GM18858 (cell line): ENCODE results near the gene LMF1.

ENCODE experiments used
- ATAC-seq: cut with Tn5 transposase; IDR thresholded peaks from one replicate; pipeline ENCODE4 v1.9.1; 2021; ENCODE audit not compliant: unreplicated experiment

The LMF1 gene

DNA sequence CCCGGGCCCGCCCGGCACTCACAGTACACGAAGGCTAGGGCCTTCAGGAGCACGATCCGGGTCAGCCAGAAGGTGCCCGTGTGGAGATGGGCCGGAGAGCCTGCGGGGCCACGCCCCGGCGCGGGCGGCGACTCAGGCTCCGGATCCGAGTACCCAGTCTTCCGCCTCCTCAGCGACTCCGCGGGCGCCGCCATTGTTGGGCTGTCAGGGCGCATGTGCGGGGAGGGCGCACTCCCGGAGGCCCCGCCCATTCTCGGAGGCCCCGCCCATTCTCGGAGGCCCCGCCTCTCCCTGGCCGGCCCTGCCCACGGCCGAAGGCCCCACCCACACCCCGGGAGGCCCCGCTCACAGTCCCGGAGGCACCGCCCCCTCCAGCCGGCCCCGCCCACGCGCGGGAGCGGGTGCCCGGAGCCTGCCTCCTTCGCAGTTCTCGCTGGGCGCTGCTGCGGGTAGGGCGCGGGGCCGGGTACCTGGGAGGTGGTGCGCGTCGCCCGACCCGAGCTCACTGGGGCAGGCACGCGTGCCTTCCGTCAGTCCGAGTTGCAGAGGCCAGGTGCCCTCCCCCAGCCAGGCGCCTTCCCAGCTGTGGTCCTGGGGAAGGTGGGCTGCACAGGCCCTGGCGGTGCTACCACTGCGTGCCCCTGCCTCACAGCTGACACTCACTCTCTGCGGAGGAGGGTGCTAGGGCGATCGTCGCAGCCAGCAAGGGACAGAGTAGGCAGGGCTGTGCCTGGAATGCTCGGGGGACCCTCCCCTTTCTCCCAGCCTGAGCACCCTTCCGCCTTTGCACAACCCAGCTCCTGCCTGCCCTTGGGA, at the start of gene LMF1:
LMF1 (minus strand) TSS at position 219 of the 816 bp plus-strand sequence; CDS start at position 215, 4 bp downstream.
- ATAC-seq, result no peak

DNA sequence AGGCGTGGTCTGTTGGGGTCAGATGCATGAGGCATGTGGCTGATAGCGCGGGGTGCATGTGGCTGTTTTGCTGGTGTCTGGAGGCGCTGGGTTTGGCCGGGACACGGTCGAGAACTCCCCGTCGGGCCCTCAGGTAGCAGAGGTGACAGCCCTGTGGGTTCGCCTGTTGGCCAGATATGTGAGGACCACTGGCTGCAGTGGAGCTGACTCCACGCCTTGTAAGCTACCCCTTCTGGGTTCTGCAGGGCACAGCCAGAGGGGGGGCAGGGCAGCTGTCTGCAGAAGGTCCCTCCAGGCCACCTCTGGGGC, 49.3 kb upstream of the LMF1 start:
- no peak for ATAC-seq

DNA sequence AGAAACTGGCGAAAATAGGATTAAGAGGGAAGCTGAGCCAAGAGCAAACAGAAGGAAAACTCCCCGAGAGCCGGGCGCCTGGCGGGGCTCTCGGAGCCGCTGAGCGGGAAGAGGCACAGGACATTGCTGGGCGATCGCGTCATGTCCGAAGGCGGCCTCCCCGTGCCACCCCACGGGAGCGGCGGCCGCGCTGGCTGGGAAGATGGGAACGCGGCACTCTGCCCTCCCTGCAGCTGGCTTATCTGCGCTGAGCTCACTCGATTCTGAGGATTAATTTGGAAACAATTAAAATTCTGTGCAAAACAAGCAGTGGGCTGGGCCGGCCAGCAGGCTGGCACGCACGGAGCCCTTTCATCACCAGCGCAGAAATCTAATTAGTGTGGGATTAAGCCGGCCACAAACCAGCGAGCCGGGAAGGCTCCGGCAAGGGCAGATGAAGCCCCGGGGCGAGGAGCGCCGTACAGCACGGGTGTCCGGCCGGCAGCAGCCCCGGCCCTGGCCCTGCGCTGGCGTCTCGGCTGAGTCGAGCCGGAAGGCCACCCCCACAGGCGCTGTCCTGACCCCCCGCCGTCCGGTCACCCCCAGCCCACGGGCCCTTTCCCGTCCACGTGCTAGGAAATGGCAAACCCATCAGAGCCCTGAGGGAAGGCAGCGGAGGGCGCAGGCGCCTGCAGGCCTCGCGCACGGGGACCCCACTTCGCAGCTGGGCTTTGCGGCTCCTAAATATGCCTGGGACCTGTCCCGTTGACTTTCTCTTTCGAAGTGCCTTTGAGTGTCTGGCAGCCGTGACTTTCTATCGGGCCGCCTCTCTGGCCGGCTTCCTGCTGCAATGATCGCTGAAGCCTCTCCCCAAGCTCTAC, 48.7 kb upstream of the LMF1 start:
- ATAC-seq, result no peak

DNA sequence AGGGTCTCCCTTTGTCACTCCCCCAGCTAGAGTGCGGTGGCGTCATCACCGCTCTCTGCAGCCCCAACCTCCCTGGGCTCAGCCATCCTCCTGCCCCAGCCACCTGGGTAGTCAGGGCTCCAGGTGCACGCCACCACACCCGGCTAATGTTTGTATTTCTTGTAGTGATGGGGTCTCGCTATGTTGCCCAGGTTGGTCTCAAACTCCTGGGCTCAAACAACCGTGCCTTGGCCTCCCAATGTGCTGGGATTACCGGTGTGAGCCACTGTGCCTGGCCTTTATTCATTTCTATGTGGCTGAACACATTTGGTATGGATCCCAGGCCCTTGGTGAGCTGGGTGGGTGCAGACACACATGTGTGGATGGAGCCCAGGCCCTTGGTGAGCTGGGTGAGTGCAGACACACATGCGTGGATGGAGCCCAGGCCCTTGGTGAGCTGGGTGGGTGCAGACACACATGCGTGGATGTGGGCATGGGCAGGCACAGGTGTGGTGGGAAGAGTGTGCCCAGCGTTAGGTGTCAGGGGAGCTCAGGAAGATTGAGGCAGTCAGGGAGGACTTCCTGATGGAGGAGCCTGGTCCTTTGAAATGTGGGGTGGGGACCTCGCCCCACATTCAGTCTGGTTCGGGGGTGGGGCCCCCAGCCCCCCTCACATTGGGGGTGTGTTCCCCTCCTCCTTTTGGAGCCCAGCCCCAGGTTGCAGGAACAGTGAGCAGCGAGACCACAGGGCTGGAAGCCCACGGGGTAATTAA, 47.8 kb upstream of the LMF1 start:
- ATAC-seq, result no peak

DNA sequence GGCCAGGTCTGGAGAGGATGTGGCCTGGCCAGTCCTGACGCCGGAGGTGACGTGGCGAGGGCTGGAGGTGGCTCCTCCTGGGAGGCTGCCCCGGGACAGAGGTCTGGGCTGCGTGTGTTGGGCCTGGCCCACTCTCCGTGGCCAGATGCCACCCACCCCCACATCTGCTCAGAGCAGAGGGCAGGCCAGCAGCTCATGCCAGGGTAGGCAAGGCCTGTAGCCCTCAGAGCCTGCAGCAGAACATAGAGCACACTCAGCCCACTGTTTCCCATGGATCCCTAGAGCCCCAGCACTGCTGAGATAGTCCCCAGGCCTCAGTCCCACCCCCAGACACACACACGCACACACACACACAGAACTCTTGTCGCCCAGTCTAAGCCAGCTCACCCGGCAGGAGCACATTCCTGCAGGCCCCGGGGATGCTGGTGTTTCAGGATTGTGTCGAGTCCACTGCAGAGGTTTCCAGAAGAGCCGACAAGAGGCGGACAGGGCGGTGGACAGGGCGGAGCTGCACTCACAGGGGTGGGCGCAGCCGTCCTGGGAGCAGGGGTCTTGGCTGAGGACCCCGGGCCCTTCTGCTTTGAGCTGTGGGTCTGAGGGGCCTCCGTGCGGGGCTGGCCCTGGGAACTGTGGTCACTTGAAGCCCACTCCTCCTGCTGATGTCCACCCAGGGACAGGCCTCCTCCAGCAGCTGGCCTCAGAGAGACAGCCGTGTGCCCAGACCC, 44.1 kb upstream of the LMF1 start:
- ATAC-seq, result no peak

DNA sequence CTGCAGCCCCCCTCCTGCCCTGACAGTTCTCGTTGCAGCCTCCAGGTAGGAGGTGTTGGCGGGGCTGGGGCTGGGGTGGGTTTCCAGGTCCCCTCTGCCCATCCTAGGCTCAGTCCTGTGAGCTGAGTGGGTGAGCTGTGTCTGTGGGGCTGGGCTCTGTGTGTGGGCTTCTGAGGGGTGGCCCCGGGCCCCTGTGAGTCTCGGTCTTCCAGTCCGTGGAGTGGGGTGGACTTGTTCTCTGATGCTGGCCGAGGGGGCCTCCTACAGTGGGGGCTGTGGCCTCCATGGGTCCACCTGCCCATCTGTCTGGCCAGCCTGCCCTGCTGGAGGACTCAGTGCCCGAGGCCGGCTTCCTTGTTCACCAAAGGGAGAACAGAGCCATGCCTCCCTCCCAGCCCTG, 43.4 kb upstream of the LMF1 start:
- no peak for ATAC-seq

DNA sequence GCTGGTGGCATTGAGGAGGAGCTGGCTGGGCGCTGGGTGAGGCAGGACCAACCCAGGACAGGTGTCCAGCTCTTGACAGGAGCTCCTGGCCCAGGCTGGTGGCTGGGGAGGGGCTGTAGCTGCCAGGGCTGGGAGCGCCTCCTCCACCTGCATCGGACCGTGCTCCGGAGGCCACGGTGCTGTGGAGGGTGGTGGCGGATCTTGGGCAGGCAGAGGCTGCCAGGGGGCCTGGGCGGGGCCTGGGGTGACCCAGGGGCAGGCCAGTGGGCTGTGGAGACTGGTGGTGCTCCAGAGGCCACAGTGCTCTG, 42.8 kb upstream of the LMF1 start:
- no peak for ATAC-seq

DNA sequence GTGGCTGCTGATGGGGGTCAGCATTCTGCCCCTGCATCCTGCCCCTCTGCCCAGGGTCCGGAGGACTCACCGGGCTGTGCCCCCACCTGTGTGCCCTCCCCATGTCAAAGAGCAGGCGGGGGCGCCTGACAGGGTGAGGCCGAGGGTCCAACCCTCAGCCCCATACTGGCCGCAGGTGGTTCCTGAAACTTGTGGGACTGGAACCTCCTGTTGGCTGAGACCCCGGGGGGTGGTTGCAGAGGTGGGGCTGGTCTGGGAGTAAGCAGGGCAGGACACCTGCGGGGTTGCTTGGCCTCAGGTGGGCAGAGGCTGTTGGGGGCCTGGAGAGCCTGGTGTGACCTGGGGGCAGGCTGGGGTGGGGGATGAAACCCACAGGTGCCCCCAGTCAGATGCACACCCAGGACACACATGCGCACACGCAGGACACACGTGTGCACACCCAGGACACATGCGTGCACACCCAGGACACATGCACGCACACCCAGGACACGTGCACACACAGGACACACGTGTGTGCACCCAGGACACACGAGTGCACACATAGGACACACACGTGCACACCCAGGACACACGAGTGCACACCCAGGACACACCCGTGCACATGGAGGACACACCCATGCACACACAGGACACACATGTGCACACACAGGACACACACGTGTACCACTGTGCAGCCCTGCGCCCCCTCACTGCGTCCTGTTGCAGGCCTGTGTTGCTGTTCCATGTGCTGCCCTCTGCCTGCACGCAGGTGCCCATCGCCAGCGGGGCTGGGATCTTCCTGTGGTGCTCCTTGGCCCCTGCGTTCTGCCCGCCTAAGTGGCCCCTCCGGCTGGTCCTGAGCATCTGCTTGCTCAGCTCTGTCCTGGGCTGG, 42.2 kb upstream of the LMF1 start:
- ATAC-seq, result no peak

DNA sequence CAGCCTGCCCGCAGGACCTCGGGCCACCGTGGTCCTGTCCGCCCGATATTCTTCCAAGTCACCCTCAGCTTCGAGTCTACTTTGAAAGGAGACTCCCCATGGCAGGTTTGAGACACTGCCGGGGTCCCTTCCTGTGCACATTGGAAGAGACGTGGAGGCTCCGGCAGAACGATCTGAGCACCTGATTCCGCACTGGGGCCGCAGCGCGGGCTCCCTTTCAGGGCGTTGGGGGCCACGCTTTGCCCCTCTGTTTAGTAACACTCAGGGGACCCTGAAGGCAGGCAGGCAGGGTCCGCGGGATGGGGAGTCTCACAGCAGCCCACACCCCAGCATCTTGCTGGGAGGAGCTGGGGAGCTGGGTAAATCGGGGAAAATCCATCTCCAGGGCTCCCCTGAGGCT, 41.4 kb upstream of the LMF1 start:
- no peak for ATAC-seq

DNA sequence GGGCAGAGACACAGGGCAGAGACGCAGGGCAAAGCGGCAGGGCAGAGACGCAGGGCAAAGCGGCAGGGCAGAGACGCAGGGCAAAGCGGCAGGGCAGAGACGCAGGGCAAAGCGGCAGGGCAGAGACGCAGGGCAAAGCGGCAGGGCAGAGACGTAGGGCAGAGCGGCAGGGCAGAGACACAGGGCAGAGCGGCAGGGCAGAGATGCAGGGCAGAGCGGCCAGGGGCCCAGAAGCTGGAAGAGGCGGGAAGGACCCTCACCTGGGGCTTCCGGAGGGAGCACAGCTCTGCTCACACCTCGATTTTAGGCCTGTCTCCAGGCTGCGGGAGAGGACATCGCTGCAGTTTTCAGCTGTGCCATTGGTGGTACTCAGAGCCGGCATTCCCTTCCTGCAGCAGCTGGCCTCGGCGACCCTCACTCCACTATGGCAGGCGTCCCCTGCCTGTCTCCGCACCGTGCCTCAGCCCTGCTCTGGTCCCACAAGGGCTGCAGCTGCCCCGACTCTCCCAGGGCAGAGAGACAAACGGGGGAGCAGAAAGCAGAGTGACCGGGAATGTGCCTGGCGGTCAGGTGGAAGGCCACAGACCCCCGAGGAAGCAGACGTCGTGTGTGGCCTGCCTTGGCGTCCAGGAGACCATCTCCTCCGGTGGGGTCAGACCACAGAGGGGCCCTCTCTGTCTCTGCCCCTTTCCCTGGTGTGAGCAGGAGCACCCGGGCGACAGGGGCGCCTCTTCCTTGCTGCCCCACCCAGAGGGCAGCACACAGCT, 40.7 kb upstream of the LMF1 start:
- ATAC-seq, result no peak

DNA sequence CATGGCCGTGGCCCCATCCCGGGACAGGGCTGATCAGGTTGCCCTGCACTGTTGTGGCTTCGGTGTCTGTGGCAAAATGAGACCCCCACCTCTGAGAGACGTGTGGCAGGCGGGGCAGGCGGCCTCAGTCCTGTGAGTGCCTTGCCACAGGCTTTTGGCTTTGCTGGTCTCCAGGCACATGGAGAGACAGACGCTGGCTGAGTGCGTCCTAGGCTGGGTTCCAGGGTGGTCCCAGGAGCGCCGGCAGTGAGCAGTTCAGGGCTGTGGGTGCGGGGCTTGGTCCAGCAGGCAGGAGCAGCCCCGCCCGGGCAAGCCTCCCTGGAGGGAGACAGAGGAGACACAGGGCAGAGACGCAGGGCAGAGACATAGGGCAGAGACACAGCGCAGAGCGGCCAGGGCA, 40.0 kb upstream of the LMF1 start:
- ATAC-seq, result no peak

DNA sequence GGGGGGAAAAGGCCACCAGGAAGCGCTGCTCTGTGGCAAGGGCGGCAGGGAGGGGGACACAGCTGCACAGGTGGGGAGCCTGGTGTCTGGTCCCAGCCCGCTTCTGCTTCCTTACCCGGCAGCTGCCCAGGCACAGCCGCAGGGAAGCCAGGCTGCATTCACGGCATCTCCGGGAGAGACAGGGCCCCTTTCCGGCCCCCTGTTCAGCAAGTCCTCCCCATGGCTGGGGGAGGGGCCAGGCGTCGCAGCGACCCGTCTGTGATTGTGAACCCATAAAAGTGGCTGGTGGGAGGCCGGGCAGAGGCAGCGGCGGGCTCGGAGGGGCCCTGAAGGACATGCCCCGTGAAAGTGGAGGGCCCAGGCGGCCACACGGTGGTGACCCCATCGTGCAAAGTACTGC, 39.5 kb upstream of the LMF1 start:
- ATAC-seq, result no peak

DNA sequence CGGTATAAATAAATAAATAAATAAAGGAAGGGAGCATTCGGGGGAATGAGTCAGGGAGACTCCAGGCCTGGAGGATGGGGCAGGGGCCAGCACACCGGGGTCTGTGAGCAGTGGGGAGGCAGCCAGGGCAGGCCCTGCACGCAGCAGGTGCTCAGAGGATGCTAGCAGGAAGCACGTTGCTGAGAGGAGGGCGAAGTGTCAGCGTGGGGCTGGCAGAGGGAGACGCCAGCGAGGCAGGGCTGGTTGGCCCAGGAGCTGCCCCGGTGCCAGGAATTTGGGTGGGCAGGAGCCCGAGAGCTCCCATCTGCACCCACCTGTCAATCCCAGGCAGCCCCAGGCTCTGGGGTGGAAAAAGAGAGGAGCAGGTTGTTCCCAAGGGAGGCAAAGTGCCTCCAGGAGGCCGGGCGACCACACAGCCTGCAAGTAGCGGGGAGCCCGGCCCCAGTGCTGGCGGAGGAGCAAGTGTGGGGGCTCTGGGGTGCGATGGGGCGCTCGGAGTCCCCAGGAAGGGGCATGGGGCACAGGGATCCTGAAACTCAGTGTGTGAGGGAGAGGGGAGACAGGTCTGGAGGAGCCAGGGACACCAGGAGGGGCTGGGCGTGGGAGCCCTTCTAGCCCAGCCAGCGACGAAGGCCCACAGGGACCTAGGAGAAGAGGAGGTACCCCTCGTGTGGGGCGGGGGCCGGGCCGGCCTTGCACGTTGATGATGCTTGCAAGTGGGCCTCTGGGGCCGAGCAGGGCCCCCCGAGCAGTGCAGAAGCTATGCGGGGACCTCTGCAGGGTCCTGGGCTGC, 38.8 kb upstream of the LMF1 start:
- no peak for ATAC-seq

DNA sequence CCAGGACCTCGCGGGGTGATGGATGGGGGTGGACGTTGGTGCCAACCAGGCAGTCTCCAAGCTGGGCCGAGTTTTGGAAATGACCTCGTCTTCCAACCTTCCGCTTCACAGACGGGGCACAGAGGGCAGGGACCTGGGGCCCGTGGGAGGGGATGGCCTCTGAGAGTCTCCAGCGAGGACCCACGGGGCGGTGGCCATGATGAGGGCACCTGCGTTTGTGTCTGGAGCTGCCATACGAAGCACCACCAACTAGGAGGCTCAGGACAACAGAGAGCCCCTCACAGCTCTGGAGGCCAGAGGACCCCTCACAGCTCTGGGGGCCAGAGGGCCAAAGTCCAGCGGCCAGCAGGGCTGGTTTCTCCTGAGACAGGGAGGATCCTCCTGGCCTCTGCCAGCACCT, 37.3 kb upstream of the LMF1 start:
- ATAC-seq, result no peak

DNA sequence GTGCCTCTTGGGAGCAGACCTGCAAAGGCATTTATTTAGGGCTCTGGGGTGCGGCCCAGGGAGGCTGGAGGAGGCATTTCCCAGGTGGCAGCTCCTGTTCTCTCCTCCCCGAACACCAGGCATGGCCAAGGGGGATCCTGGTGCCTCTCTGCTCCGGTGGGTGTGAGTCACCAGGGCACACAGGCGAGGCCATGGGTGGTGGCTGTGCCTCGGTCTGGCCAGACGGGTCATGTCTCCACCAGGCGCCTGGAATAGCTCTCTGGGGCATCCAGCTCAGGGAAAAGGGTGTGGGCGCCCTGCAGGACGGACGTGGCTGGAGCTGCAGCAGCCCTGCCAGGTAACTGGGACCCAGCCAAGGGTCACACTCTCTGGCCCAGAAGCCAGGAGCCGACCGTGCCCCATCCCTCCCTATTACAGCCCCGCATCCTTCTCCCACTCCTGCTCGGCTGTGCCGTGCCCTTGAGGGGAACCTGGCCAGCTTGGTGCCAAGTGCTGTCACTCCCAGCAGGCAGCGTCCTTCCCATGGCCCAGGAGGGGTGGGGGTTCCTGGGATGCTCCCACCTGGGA, 36.6 kb upstream of the LMF1 start:
- ATAC-seq, result no peak

DNA sequence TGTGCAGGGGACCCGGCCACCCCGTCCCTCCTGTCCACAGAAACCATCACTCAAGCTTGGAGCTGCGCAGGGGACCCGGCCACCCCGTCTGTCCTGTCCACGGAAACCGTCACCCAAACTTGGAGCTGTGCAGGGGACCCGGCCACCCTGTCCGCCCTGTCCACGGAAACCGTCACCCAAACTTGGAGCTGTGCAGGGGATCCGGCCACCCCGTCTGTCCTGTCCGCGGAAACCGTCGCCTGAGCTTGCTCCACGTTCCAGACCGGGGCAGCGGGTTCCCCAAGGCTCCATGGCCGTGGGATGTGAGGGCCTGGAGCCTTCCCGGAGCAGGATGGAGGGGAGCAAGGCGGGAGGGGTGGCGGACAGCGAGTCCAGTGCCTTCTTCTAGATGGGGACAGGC, 36.0 kb upstream of the LMF1 start:
- no peak for ATAC-seq

DNA sequence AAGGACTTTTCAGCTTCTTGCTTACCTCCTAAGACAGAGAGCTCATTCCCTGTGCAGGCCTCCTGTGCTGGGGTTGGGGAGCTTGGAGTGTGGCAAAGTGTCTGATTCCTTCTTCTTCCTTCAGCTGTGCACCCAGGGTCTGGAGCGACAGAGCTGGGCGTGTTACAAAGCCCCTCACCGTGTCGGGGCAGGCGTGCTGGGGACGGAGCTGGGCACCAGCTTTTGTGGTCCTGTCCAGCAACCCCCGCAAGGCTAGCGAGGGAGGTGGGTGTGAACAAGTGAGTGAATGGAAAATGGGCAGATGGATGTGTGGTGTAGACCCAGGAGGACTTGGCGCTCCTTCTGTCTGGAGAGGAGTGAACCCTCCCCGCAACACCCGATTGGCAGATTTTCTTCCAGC, 34.5 kb upstream of the LMF1 start:
- no peak for ATAC-seq
